GM18507 (cell line): ENCODE measurements around the gene KIAA0586.
A peak's percentile ranks its signal among the peaks of the same experiment; 100 is the strongest.
"Not testable (repeated sequence)": the region's sequence is repeated elsewhere in the genome, so short reads cannot be mapped to it uniquely, and the experiment has no call there.

Experiments used
- DNase-seq: peaks from one replicate; pipeline ENCODE4 v3.0.0; 2011; ENCODE audit warnings: low read depth; ENCODE audit not compliant: insufficient read length; ENCODE audit errors: extremely low spot score
- FAIRE-seq: peaks from 2 replicates; lab custom pipeline; 2011; peaks lifted over from hg19 to GRCh38; lab: Jason Lieb, UNC

KIAA0586 gene

DNA sequence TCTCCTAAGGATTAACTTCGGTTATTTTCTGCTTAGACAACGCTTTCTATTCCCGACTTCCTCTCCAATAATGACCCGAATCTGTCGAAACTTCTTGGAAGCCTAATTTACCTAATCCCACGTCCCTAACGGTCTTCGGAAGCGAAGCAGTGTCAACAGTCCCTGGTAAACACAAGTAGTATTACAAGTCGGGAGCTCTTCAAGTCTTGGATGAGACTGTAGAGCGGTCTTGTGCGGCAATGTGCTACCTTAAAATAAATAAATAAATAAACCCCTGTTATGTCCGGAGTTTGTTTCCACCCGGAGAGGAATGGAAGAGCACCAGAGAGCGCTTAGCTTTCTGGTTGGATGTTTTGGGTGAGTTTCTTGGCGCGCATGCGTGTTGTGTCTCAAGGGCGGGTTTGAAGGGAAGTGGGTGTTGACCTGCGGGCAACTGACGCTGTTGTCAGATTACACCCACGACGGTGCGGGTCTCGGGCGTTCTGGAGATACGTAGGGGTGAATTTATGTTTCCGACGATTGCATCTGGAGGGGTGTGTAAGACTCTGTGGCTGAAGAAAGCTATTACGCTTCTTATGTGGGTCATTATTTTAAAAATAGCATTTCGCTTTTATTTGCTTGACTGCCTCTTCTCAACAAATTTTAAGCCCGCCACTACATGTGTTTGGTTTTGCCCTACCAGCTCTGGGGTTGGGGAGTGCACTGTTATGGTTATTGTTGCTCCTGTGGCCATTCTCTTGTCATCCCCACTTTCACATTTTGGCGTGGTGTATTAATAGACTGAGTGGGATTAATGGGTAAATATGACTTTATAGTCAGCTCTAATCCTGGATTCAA lies at the start of gene KIAA0586, which contains the start of gene TIMM9:
Gene KIAA0586 (plus strand): TSS at position 439 of the 837 bp plus-strand sequence. CDS start 546 bp downstream, outside the sequence.
Gene TIMM9 (minus strand): TSS at position 251 of the 837 bp plus-strand sequence. CDS start 15,586 bp downstream, outside the sequence.
- FAIRE-seq (peak; percentile 95), DNase-seq (peak; percentile 75)

- FAIRE-seq (no peak), DNase-seq (no peak)
Measured at GRCh38 chr14:58390830-58391229, 36.7 kb upstream of the KIAA0586 start.

DNA sequence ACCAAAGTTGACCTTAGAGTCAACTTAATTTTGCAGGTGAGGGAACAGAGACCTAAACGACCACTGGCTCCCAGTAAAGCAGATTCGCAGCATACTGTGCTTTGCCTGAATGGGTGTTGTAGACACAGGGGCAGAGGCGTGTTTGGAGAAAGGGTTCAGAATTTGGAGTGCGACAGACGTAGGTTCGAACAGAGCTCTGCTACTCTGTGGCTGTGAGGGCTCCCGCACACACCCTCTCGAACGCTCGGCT lies 32.0 kb upstream of the KIAA0586 start:
- no peak for DNase-seq
- no peak for FAIRE-seq

DNA sequence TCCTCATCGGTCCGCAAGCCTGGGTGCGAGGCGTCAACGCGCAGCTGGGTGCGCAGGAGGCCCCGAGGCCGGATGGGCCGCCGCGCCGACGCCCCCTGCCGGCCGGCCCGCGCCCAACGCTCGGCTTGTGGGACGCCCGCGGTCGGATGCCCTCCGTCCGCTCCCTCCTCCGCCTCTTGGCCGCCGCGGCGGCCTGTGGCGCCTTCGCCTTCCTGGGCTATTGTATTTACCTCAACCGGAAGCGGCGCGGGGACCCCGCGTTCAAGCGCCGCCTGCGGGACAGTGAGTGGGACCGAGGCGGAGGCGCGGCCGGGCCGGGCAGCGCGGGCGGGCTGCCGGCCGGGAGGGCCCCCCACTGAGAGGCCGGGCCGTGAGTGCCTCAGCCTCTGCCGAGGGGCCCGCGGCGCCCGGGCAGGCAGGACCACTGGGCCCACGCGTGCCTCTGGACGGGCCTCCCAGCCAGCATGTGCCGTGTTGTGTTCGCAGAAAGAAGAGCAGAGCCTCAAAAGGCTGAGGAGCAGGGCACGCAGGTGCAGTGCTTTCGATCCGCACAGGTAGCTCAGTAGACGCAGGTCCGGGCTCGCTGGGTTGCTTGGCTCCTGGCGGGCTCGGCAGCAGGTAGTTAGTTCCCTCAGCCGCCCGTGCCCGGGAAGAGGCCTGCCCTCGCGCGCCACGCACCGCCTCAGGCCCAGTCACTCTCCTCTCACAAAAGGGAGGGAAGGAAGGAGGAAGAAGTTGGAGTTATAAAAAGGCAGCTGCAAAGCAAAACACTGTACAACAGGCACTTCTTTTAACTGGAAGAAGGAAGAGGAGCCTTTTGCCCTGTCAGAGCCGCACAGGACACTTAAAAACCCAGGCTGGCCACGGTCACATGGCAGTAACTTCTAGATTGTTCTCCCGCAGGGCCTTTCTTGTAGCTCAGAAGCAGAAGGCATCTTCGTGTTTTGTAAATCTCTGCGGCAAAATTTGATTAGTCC lies 31.4 kb upstream of the KIAA0586 start, which contains the start of gene TOMM20L:
Gene TOMM20L (plus strand): TSS at position 119 of the 977 bp plus-strand sequence. CDS start 28 bp downstream, at position 147.
- DNase-seq (peak; percentile 82), FAIRE-seq (peak; percentile 83)

GRCh38 chr14:58397156-58397555 lies 30.4 kb upstream of the KIAA0586 start:
- no peak for DNase-seq
- FAIRE-seq, result no peak

GRCh38 chr14:58398495-58398894 lies 29.0 kb upstream of the KIAA0586 start:
- DNase-seq (no peak), FAIRE-seq (no peak)

GRCh38 chr14:58398895-58399294 lies 28.6 kb upstream of the KIAA0586 start:
- FAIRE-seq (no peak), DNase-seq (no peak)

GRCh38 chr14:58401587-58401986 lies 25.9 kb upstream of the KIAA0586 start:
- DNase-seq, result no peak
- no peak for FAIRE-seq

- FAIRE-seq (no peak), DNase-seq (no peak)
Measured at GRCh38 chr14:58408681-58409215, 18.8 kb upstream of the KIAA0586 start.

GRCh38 chr14:58414845-58415244 lies 12.7 kb upstream of the KIAA0586 start:
- no peak for DNase-seq

DNA sequence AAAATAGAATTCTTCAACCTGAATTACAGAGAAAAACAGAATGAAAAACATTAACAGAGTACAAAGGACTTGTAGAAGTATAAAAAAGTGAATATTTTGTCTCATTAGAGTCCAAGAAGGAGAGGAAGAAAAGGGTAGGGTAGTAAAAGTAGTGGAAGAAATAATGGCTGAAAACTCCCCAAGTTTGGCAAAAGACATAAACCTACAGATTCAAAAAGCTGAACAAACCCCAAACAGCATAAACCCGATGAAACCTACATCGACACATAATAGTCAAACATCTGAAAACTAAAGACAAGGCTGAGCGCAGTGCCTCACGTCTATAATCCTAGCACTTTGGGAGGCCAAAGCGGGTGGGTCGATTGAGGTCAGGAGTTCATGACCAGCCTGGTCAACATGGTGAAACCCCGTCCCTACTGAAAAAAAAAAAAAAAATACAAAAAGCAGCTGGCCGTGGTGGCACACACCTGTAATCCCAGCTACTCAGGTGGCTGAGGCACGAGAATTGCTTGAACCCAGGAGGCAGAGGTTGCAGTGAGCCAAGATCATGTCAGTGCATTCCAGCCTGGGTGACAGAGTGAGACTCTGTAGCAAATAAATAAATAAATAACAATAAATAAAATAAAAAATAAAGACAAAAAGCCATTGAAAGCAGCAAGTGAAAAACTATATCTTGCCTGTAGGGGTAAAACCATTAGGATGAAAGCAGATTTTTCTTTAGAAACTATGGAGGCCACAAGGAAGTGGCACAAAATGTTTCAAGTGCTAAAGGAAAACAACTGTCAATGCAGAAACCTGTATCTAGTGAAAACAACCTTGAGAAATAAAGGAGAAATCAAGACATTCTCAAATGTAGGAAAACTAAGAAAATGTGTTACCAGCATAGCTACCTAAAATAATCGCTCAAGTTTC lies 11.6 kb upstream of the KIAA0586 start:
- DNase-seq, result no peak
- FAIRE-seq, result no peak

More at GRCh38 chr14:58414845-58415244, 12.7 kb upstream of the KIAA0586 start:
- no peak for FAIRE-seq

- FAIRE-seq, result not testable (repeated sequence)
Measured at GRCh38 chr14:58416934-58417333, 10.6 kb upstream of the KIAA0586 start.

GRCh38 chr14:58426670-58427280 lies 744 bp upstream of the KIAA0586 start:
- DNase-seq (peak; percentile 38), FAIRE-seq (no peak)

More at GRCh38 chr14:58416934-58417333, 10.6 kb upstream of the KIAA0586 start:
- not testable (repeated sequence) for DNase-seq

DNA sequence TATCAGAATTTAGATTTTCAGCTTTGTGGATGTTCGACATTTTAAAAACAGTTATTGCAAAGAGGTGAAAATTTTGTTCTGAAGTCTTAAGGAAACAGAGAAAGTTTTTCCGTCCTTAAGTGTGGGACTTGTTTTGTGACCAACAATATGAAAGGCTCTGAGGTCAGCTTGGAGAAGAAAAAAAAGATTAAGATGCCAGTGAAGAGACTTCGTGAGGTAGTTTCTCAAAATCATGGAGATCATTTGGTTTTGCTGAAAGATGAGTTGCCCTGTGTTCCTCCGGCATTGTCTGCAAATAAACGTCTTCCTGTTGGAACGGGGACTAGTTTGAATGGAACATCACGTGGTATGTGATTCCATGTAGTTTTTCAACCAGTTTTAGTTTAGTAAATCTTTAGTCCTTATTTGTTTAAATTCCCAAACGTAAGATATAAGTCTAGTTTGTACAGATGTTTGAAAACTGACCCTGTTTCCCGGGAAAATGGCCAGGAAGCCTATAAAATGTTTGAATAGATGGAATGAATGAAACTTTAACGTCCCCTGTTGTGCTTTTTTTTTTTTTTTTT lies 682 bp downstream of the KIAA0586 start:
- DNase-seq (no peak), FAIRE-seq (peak; percentile 15)

- no peak for FAIRE-seq
- no peak for DNase-seq
Measured at GRCh38 chr14:58430156-58430555, 2.6 kb downstream of the KIAA0586 start.

DNA sequence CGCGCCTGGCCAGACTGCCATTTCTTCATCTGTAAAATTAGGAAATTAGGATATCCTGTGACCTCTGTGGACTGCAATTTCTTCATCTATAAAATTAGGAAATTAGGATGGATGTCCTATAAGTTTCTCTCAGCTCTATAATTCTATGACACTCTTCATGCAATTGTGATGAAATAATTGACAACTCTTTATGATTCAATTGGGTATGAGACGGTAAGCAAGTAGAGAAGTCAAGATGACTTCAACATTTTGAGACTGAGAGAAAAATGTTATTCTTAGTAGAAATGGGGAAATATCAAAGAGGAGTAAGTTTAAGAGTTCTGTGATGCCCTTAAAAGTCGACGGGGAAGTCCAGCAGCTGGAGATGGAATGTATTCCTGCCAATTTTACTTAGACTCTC lies 12.0 kb downstream of the KIAA0586 start:
- no peak for FAIRE-seq
- DNase-seq, result no peak

DNA sequence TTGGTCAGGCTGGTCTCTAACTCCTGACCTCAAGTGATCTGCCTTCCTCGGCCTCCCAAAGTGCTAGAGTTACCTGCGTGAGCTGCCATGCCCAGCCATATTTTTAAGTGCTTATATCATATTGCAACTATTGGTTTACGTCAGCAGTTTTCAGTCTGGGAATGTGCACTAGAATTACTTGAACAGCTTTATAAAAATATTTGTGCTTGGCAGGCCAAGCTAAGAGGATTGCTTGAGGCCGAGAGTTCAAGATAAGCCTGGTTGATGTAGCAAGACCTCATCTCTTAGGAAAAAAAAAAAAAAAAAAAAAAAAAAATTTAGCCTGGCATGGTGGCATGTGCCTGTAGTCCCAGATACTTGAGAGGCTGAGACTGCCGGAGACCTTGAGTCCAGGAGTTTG lies 17.1 kb downstream of the KIAA0586 start:
- no peak for FAIRE-seq
- DNase-seq, result no peak

DNA sequence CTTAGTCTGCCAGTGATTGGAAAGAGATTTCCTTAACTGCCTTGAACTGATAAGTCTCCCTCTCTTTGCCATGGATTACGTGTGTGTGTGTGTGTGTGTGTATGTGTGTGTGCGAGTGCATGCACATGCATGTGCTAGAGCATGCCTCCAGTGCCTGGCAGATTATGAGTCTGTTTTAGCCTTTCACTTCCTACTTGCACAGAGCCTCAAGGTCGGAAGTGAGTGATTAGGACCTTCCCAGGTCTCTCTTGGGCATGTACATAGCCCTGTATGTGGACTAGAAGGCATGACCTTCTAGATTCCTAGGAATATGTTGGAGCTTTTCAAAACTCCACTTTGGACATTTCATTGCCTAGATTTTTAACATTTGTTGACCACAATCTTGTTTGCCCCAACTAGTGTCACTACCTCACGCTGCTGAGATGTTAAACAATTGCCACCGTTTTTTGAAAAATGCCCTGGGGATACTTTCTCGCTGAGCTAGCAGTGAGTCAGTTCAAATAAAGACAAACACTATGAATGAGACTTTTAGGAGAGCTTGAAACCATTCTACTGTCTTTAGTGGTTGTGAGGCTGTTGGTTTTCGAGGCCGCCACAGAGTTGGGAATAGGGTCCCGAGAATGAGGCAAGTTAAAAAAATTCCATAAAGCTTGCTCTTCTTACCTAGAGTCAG lies 28.2 kb downstream of the KIAA0586 start:
- DNase-seq, result no peak
- no peak for FAIRE-seq
